Tibial nerve (tissue), 4 donors: ENCODE data around the gene TRPV4.

Source experiments
- EP300 ChIP-seq, 2 donors: sonication (generic); formaldehyde crosslinking; IDR thresholded peaks; one replicate each; pipeline ENCODE4 v1.6.1; 2017; ENCODE audit warnings: antibody characterized with exemption in 2 of 2, mild to moderate bottlenecking in 1 of 2
- POLR2A ChIP-seq, 2 donors: fragments of 450-650 bp; IDR thresholded peaks; one replicate each; pipeline ENCODE4 v1.6.1; 2017; ENCODE audit warnings: antibody characterized with exemption in 2 of 2, mild to moderate bottlenecking in 2 of 2, moderate library complexity in 2 of 2
- TF ChIP-seq, protein P1 (sequence below), 5 experiments: fragments of 200-600 bp in 3 of 5; fragments of 450-650 bp in 2 of 5; sonication (generic) in 3 of 5; IDR thresholded peaks; one replicate each; pipeline ENCODE4 v1.5.1; 2016 to 2019; ENCODE audit warnings: antibody characterized with exemption in 5 of 5, mild to moderate bottlenecking in 3 of 5, moderate library complexity in 2 of 5

DNA sequence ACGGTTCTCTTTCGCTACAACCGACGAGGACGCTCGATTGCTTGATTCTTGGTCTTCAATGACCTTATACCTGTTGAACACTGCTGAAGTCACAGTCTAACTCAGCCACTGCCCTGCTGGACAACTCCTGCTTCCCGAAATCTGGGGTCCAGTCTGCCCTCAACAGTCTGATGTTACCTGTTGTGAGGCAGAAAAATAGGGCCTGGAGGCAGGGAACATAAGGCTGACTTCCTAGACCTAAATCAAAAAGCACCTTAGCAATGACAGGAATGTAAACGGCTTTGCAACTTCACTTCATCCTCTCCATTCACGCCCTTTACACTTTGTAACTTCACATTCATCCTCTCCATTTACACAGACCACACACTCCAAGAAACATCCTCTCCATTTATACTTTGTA lies 47.7 kb upstream of the TRPV4 start:
- TF ChIP-seq, protein P1, sequence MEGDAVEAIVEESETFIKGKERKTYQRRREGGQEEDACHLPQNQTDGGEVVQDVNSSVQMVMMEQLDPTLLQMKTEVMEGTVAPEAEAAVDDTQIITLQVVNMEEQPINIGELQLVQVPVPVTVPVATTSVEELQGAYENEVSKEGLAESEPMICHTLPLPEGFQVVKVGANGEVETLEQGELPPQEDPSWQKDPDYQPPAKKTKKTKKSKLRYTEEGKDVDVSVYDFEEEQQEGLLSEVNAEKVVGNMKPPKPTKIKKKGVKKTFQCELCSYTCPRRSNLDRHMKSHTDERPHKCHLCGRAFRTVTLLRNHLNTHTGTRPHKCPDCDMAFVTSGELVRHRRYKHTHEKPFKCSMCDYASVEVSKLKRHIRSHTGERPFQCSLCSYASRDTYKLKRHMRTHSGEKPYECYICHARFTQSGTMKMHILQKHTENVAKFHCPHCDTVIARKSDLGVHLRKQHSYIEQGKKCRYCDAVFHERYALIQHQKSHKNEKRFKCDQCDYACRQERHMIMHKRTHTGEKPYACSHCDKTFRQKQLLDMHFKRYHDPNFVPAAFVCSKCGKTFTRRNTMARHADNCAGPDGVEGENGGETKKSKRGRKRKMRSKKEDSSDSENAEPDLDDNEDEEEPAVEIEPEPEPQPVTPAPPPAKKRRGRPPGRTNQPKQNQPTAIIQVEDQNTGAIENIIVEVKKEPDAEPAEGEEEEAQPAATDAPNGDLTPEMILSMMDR (IDR thresholded peaks at IDR 0.05), result no peak
- TF ChIP-seq POLR2A (IDR thresholded peaks at IDR 0.05), result no peak
- no peak for TF ChIP-seq EP300 (IDR thresholded peaks at IDR 0.05)
